Coronary artery (tissue), 2 donors: ENCODE data around the gene FCN3.

Source experiments
- DNase-seq: peaks from one replicate; pipeline ENCODE4 v3.0.0-alpha.2; 2017; ENCODE audit warnings: low spot score
- H3K27ac ChIP-seq, 2 donors: fragments of 200-600 bp; sonication (generic); one replicate each; pipeline ENCODE4 v1.5.1; 2016 to 2019
- H3K4me3 ChIP-seq: fragments of 200-600 bp; sonication (generic); 2 replicates; pipeline ENCODE4 v1.5.1; 2016; ENCODE audit warnings: mild to moderate bottlenecking, moderate library complexity
- CTCF ChIP-seq: fragments of 200-600 bp; sonication (generic); IDR thresholded peaks from one replicate; pipeline ENCODE4 v1.5.1; 2019; ENCODE audit warnings: antibody characterized with exemption

FCN3 gene

GRCh38 chr1:27377760-27378495, 3.3 kb upstream of the FCN3 start:
- Histone ChIP-seq H3K4me3 (no peak overlapping the region), H3K27ac (no peak overlapping the region)
- no peak for DNase-seq
- TF ChIP-seq CTCF, result no peak

GRCh38 chr1:27372808-27373690, 1.6 kb downstream of the FCN3 start:
- no peak for TF ChIP-seq CTCF
- H3K27ac ChIP-seq, result no peak overlapping the region
- DNase-seq, result no peak
- H3K4me3 ChIP-seq, result no peak overlapping the region

GRCh38 chr1:27372022-27372807, 2.4 kb downstream of the FCN3 start:
- Histone ChIP-seq H3K4me3 (no peak overlapping the region), H3K27ac (no peak overlapping the region)
- DNase-seq, result no peak
- no peak for TF ChIP-seq CTCF

- TF ChIP-seq CTCF, result no peak
- peak overlapping the region; percentile 14 to 33 for H3K27ac ChIP-seq
- DNase-seq, result no peak
- H3K4me3 ChIP-seq, result no peak overlapping the region
These were observed 5.6 kb downstream of the FCN3 start for GRCh38 chr1:27368869-27369582.

GRCh38 chr1:27367160-27367650, 7.4 kb downstream of the FCN3 start:
- Histone ChIP-seq H3K4me3 (peak overlapping the region; percentile 90), H3K27ac (peak overlapping the region; percentile 99)
- DNase-seq, result no peak
- no peak for TF ChIP-seq CTCF

GRCh38 chr1:27366411-27367159, 8.0 kb downstream of the FCN3 start, which contains the start of gene MAP3K6:
MAP3K6 (minus strand) TSS chr1:27366961; CDS start chr1:27366597, 364 bp downstream.
- peak; percentile 96 for DNase-seq
- Histone ChIP-seq H3K27ac (peak within 1 kb of the TSS; percentile 99), H3K4me3 (peak within 1 kb of the TSS; percentile 90)
- no peak for TF ChIP-seq CTCF
